Superior temporal gyrus (tissue), 1 donor: Measurements from ENCODE around the gene S100PBP.
A peak's percentile ranks its signal among the peaks of the same experiment; 100 is the strongest.

Experiments used
- DNase-seq: peaks from one replicate; pipeline ENCODE4 v3.0.0-alpha.2; 2016; ENCODE audit errors: extremely low spot score

S100PBP gene

GRCh38 chr1:32886828-32887414 is 69.5 kb downstream of the S100PBP start:
- no peak for DNase-seq

GRCh38 chr1:32887623-32888022 is 70.2 kb downstream of the S100PBP start:
- no peak for DNase-seq

- DNase-seq = no peak
Measured at GRCh38 chr1:32888134-32888533, 70.7 kb downstream of the S100PBP start.

- DNase-seq = no peak
Measured at GRCh38 chr1:32888677-32889420, 71.4 kb downstream of the S100PBP start.

DNA sequence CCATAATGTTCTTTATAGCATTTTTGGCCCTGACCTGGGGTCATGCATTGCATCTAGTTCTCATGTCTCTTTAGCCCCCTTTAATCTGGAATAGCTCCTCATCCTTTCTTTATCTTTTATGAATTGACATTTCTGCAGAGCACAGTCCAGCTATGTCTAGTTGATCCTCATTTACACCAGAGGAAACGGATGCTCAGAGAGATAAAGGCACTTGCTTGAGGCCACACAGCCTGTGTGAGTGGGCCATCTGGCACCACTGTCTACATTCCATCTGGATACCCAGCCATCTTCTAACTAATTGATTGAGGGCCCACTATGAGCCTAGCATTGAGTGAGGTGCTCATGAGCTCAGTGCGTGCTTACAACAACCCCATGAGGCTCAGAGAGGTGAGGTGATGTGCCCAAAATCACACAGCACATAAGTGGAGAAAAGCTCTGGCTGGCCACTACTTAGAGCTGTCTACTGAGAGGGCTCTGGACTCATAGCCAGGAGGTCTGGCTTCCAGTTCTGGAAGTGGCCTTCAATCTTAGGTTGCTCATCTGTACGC is 72.4 kb downstream of the S100PBP start:
- no peak for DNase-seq

- DNase-seq = no peak
Measured at GRCh38 chr1:32890516-32891240, 73.2 kb downstream of the S100PBP start.

- DNase-seq = no peak
Measured at GRCh38 chr1:32891241-32891570, 73.8 kb downstream of the S100PBP start.

DNA sequence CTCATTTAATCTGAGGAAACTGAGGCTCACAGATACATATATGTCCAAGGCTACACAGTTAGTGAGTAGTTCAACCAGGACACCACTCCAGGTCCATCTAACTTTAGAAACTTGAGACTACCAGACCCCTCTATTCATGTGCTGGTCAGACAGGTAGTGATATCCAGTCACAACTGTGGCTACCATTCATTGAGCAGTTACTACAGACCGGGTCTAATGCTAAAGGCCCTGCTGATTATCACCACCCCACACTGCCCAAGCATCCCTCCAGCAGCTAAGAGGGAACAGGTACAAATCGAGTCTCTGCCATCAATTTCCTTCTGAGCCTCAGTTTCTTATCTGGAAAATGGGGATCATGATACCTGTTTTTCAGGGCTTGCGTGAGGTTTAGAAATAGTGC is 74.2 kb downstream of the S100PBP start:
- DNase-seq = no peak

DNA sequence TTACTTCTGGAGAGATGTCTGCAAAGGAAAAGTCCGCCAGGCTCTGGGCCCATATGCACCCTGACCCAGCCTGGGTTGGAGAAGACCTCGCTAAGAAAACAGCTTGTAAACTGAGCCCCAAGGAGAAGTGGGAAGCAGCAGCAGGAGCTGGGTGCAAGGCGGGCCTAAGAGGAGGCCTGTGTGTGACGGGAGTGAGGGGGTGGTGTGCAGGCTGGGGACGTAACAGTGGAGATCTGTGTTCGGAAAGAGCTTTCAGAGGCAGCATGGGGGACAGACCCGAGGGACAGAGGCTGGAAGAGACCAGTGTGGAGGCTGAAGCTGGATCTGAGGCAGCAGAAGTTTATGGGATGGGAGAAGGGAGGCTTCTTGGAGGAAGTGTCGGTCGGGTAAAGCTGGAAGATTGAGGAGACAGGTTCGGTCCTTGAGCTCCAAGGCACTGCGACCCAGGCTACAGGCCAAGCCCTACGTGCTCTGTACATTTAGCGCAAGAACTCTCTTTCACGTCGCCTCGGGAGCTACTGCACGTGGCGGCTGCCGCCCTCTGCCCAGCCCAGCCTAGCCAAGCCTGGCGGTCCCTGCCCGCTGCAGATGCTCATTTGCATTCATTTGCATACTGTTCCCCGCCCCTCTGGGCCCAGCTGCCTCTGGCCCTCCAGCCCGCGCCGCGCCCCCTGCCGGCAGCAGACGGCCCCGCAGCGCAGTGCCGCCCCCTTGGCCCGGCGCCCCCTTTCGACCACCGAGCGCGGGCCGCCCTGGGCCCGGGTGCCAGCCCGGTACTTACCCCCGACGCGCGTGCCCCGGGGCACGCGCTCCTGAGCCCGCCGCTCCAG is 75.1 kb downstream of the S100PBP start:
- DNase-seq = peak; percentile 77

GRCh38 chr1:32893198-32894018 is 76.0 kb downstream of the S100PBP start:
- no peak for DNase-seq

- no peak for DNase-seq
Measured at GRCh38 chr1:32894019-32894600, 76.7 kb downstream of the S100PBP start.

DNA sequence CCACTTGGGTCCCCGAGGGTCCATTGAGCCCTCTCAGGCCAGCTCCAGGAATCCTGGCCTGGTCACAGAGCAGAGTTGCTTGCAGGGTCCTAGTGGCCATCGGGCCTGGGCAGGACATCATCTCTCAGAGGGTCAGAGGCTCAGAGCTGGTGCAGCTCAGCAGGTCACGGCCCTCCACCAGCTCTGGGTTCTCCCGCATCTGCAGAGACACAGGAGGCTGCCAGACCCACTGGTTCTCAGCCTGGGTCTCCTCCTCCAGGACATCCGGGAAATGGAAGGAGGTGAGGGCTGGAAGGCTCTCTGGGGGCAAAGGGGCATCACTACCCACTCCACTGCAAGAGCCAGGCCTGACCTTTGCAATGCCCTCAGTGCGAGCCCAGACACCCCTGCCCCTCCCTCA is 77.2 kb downstream of the S100PBP start:
- no peak for DNase-seq

DNA sequence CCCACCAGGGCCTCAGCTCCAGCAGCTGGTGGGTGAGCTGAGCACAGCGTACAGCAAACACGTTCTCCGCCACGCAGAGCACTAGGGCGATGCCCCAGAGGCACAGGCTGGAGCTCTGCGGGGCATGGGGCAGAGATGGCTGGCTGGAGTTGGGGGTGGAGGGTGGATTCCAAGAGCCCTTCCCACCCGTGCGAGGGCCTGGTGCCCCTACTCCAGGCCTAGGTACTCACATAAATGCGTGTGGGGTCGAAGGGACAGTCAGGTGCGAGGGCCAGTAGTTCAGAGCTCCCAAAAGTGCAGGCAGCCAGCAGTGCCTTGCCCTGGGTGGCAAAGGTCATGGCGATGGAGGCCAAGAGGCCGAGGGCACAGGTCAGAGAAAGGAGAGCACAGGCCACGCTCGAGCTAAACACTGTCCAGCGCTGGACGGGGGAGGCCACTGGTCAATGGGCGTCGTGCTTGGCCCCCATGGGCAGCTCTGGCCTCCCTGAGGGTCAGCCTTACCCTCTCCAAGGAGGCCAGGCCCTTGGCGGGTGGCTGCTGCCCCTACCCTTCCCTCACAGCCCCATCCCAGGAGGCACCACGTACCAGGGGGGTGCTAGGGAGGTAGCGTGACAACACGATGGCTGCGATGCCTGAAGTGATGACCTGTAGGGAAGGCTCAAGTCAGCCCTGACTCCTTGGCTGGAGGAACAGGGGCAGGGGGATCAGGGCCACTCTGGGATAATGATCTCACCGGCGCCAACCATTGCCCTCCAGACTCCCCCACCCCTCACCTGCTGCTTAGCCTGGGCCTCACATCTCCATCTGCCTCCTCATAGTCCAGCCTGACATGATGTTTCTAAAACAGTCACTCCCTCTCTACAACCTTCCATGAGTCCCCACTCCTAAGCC is 78.1 kb downstream of the S100PBP start:
- no peak for DNase-seq

DNA sequence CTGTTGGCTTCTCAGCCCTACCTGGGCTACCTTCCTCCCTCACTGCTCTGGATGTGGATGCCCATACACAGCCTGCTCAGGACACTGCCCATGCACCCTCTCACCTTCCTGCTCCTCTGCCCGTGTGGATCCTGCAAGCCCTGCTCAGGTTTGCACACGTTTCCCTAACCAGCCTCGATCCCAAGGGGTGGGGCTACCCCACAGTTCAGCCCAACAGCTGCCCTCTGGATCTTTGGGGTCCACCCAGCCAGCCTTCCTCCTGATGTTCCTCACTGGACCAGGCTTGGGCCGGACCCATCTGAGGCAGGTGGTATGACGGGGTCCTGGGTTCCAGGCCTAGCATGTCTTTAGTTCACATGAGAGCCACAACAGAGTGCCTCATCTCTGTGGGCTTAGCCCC is 79.0 kb downstream of the S100PBP start:
- no peak for DNase-seq

GRCh38 chr1:32897082-32898049 is 79.9 kb downstream of the S100PBP start:
- DNase-seq = no peak

DNA sequence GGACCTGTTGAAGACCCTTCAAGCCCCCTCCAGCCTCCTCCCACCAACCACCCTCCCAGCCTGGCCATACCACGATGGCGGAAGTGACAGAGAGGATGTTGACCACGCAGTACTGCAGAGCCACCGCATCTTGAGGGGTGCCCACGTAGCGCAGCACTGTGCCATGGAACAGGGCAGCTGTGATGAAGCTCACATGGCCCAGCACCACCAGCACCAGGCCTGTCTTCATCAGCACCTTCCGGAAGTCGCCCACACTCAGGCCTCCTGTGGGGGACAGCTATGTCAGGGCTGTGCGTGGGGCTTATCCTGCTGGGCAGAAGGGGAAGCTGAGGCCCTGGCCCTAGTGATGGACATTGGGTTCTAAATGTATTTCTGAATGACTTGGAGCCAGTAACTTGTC is 80.6 kb downstream of the S100PBP start:
- DNase-seq = no peak

- DNase-seq = no peak
Measured at GRCh38 chr1:32898958-32899357, 81.5 kb downstream of the S100PBP start.

DNA sequence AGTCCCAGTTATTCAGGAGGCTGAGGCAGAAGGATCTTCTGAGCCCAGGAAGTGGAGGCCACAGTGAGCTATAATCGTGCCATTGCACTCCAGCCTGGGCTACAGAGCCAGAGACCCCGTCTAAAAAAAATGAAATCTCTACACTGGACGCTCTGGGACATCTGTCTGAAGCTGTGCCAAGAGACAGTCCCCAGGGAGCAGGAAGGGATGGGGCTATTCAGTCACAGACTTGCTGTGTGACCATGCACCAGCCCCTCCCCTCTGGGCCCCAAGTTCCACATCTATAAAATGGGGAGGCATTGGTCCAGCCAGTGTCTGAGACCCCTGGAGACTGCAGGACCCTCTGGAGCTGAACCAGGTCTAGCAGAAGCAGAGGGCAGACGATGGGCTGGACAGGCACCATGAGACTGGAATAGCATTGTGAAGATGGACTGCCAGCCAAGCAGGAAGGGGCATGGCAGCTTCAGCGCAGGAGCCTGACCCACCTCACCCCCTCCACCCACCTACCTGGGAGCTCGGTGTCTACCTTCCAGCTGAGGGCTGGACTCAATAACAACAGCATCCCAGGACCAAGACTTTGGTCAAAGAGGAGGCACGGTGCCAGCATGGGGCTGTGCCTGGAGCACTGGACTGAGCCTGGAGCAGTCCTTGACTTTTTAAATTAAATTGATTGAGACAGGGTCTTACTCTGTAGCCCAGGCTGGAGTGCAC is 82.3 kb downstream of the S100PBP start:
- DNase-seq = no peak
